Calu3 (cell line): ENCODE data around the gene SYMPK. TPM values are rescaled to one million over a fixed set of nuclear protein-coding genes. Genes with fewer than 3 reads are reported as not detected.

Experiments used
- BruUV-seq: library from RNA; stranded (reverse); fragments of 400-500 nt; replicated peaks from 2 replicates; lab custom pipeline; 2021; lab: Mats Ljungman, UMichigan
- CTCF ChIA-PET: fragments of 300-600 bp; sonication (Branson Sonifier 250); formaldehyde crosslinking; loops from one replicate; lab custom pipeline; 2022; ENCODE audit warnings: antibody characterized with exemption; lab: Charles Lee
- DNase-seq: peaks from one replicate; pipeline ENCODE4 v3.0.0; 2022
- H3K27ac Mint-ChIP-seq: one replicate; pipeline ENCODE4 v1.8.0; 2022; ENCODE audit warnings: mixed read lengths; ENCODE audit not compliant: unreplicated experiment
- H3K27me3 Mint-ChIP-seq: one replicate; pipeline ENCODE4 v1.8.0; 2022; ENCODE audit warnings: mixed read lengths; ENCODE audit not compliant: unreplicated experiment
- H3K36me3 Mint-ChIP-seq: one replicate; pipeline ENCODE4 v1.8.0; 2022; ENCODE audit warnings: mild to moderate bottlenecking, moderate library complexity, mixed read lengths; ENCODE audit not compliant: insufficient read depth, unreplicated experiment
- H3K4me1 Mint-ChIP-seq: one replicate; pipeline ENCODE4 v1.8.0; 2022; ENCODE audit warnings: mild to moderate bottlenecking, low read depth, mixed read lengths; ENCODE audit not compliant: unreplicated experiment
- H3K4me3 Mint-ChIP-seq: one replicate; pipeline ENCODE4 v1.8.0; 2022; ENCODE audit warnings: mild to moderate bottlenecking, low read depth, moderate library complexity, mixed read lengths; ENCODE audit not compliant: unreplicated experiment
- H3K9me3 Mint-ChIP-seq: one replicate; pipeline ENCODE4 v1.8.0; 2022; ENCODE audit warnings: low read depth, mixed read lengths; ENCODE audit not compliant: unreplicated experiment
- CTCF ChIP-seq: fragments of 200-600 bp; IDR thresholded peaks from one replicate; pipeline ENCODE4 v1.8.0; 2022; ENCODE audit warnings: antibody characterized with exemption; ENCODE audit not compliant: unreplicated experiment
- intact Hi-C: fragments of 100-400 bp; cut with micrococcal nuclease; formaldehyde crosslinking; loops from one replicate; pipeline ENCODE4 v1.10.0; 2022; ENCODE audit not compliant: unreplicated experiment
- total RNA-seq: library from RNA; stranded (reverse); gene quantifications from 2 replicates; pipeline ENCODE4 v1.2.3, GENCODE V29; 2022

SYMPK gene
- total RNA-seq, 1 experiment from 2014 or later: 130 TPM

GRCh38 chr19:45765702-45766295 lies 97.1 kb downstream of the SYMPK start:
- intact Hi-C loops: loop anchor here (5.0 kb wide), 1 partner anchor 48 kb away; no protein-coding TSS in a partner anchor
- H3K36me3 Mint-ChIP-seq: peaks cover 52% of the 10 kb centered on the region
- H3K4me1 Mint-ChIP-seq: peaks cover 15% of the 10 kb centered on the region
- no TSS peak for BruUV-seq
- CTCF ChIA-PET: interaction anchor here (0.5 kb wide), 1 partner anchor 17 kb away, joined by 3 read pairs; the partner anchor contains the start of gene DMPK
- DNase-seq: no peak
- no peak for TF ChIP-seq CTCF
- H3K27ac Mint-ChIP-seq: peak overlapping the region; percentile 50
- peak overlapping the region; percentile 84 for H3K4me3 Mint-ChIP-seq
- H3K27me3 Mint-ChIP-seq: no peaks in the 10 kb centered on the region
- H3K9me3 Mint-ChIP-seq: no peaks in the 10 kb centered on the region

Other genes with a start within 250 kb of the SYMPK start
- gene EML2, start 223.8 kb downstream of the SYMPK start, total RNA-seq: 93.7 and 94.0 TPM in 2 replicates
- 6.9 TPM in 2 replicates for gene GIPR, start 194.9 kb downstream of the SYMPK start, total RNA-seq
- 603 and 663 TPM in 2 replicates for gene SNRPD2, start 171.2 kb downstream of the SYMPK start, total RNA-seq
- 20.4 and 20.7 TPM in 2 replicates for gene QPCTL, start 170.5 kb downstream of the SYMPK start, total RNA-seq
- gene FBXO46, start 132.3 kb downstream of the SYMPK start, total RNA-seq: 43.8 and 53.6 TPM in 2 replicates
- not detected in 2 replicates for gene MEIOSIN, start 129.7 kb downstream of the SYMPK start, total RNA-seq
- 12.9 and 15.0 TPM in 2 replicates for gene SIX5, start 93.9 kb downstream of the SYMPK start, total RNA-seq
- 70.8 and 76.0 TPM in 2 replicates for gene DMPK, start 80.7 kb downstream of the SYMPK start, total RNA-seq
- gene DMWD, start 70.3 kb downstream of the SYMPK start, total RNA-seq: 74.9 and 76.9 TPM in 2 replicates
- 0.44 and 0.52 TPM in 2 replicates for gene RSPH6A, start 47.8 kb downstream of the SYMPK start, total RNA-seq
- 12.1 and 19.9 TPM in 2 replicates for gene FOXA3, start 1.2 kb upstream of the SYMPK start, total RNA-seq
- gene IRF2BP1, start 23.0 kb upstream of the SYMPK start, total RNA-seq: 36.9 and 37.4 TPM in 2 replicates
- gene MYPOP, start 39.5 kb upstream of the SYMPK start, total RNA-seq: 11.9 and 13.1 TPM in 2 replicates
- not detected in 2 replicates for gene NANOS2, start 51.6 kb upstream of the SYMPK start, total RNA-seq
- not detected in 2 replicates for gene NOVA2, start 110.7 kb upstream of the SYMPK start, total RNA-seq
- gene CCDC61, start 132.3 kb upstream of the SYMPK start, total RNA-seq: 31.0 and 32.7 TPM in 2 replicates
- gene PGLYRP1, start 159.9 kb upstream of the SYMPK start, total RNA-seq: not detected in 2 replicates
- not detected in 2 replicates for gene IGFL4, start 177.9 kb upstream of the SYMPK start, total RNA-seq